HG03469 (cell line): Measurements from ENCODE around the gene PCDHGA2.
"Not testable (repeated sequence)": the region's sequence is repeated elsewhere in the genome, so short reads cannot be mapped to it uniquely, and the experiment has no call there.

Experiments
- ATAC-seq: cut with Tn5 transposase; IDR thresholded peaks from one replicate; pipeline ENCODE4 v1.9.1; 2021; ENCODE audit warnings: mild to moderate bottlenecking, moderate library complexity, moderate number of reproducible peaks; ENCODE audit not compliant: unreplicated experiment

PCDHGA2 gene

GRCh38 chr5:141346017-141346416, 7.5 kb downstream of the PCDHGA2 start:
- ATAC-seq = not testable (repeated sequence)

GRCh38 chr5:141349917-141350619, 11.5 kb downstream of the PCDHGA2 start, which contains the start of gene PCDHGB1:
Gene PCDHGB1 (plus strand): TSS chr5:141350099. CDS start chr5:141350261, 162 bp downstream.
- ATAC-seq = peak; percentile 60

GRCh38 chr5:141351591-141351990, 13.0 kb downstream of the PCDHGA2 start:
- no peak for ATAC-seq

- ATAC-seq = no peak
Observed at GRCh38 chr5:141354900-141355469, 16.4 kb downstream of the PCDHGA2 start, which contains the start of gene PCDHGA4. Gene PCDHGA4 (plus strand): TSS chr5:141355021. CDS start chr5:141355108, 87 bp downstream.

- no peak for ATAC-seq
Observed at GRCh38 chr5:141355641-141356040, 17.1 kb downstream of the PCDHGA2 start.

GRCh38 chr5:141356133-141356532, 17.6 kb downstream of the PCDHGA2 start:
- ATAC-seq = no peak

GRCh38 chr5:141356950-141357349, 18.4 kb downstream of the PCDHGA2 start:
- no peak for ATAC-seq

GRCh38 chr5:141359790-141360426, 21.3 kb downstream of the PCDHGA2 start, which contains the start of gene PCDHGB2:
Gene PCDHGB2 (plus strand): TSS chr5:141359994. CDS start chr5:141360136, 142 bp downstream.
- ATAC-seq = peak; percentile 74

- ATAC-seq = no peak
Observed at GRCh38 chr5:141360685-141361084, 22.1 kb downstream of the PCDHGA2 start.

GRCh38 chr5:141362719-141363118, 24.2 kb downstream of the PCDHGA2 start:
- ATAC-seq = no peak

- no peak for ATAC-seq
Observed at GRCh38 chr5:141363952-141364660, 25.5 kb downstream of the PCDHGA2 start, which contains the start of gene PCDHGA5. Gene PCDHGA5 (plus strand): TSS chr5:141364162. CDS start chr5:141364331, 169 bp downstream.

GRCh38 chr5:141366016-141366896, 27.7 kb downstream of the PCDHGA2 start:
- no peak for ATAC-seq

- ATAC-seq = peak; percentile 96
Observed at GRCh38 chr5:141369994-141370848, 31.7 kb downstream of the PCDHGA2 start, which contains the start of gene PCDHGB3. Gene PCDHGB3 (plus strand): TSS chr5:141370242. CDS start chr5:141370395, 153 bp downstream.

- no peak for ATAC-seq
Observed at GRCh38 chr5:141371572-141372475, 33.3 kb downstream of the PCDHGA2 start.

- no peak for ATAC-seq
Observed at GRCh38 chr5:141373673-141374317, 35.2 kb downstream of the PCDHGA2 start, which contains the start of gene PCDHGA6. Gene PCDHGA6 (plus strand): TSS chr5:141373891. CDS start chr5:141374084, 193 bp downstream.

GRCh38 chr5:141374627-141375026, 36.1 kb downstream of the PCDHGA2 start:
- no peak for ATAC-seq

- ATAC-seq = not testable (repeated sequence)
Observed at GRCh38 chr5:141375444-141376155, 37.0 kb downstream of the PCDHGA2 start.
